Stromal cell of bone marrow (primary cell): ENCODE data around the gene RCSD1.

Source experiments
- DNase-seq: peaks from one replicate; pipeline ENCODE4 v3.0.0-alpha.2; 2012; ENCODE audit warnings: low read depth

The RCSD1 gene

DNA sequence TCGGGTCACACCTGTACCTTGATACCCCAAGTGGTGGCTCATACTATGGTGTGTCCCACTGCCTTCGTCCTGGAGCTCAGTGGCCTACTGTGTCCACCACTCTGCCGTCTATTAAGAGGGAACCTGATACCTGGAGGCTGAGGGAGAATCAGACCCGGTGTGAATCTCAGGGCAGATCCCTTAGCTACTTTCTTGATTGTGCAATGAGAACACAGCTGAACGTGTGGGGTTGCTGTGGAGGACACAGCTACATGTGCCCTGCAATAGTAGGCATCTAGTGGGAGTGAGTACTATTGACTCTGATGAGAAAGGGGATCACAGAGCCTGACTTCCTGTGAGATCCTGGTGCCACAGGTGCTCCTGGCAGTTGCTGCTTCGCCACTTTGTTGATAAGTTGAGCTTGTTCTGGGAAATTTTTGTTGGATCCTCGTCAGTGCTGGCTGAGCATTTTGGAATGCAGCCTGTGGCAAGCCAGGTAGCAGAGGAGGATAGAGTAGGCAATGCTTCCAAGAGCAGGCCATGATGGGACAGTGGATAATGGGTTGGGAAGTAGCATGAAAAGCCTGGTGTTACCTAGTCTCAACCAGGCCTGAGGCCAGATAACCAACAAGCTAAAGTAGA, 63.5 kb downstream of the RCSD1 start:
- DNase-seq = no peak

DNA sequence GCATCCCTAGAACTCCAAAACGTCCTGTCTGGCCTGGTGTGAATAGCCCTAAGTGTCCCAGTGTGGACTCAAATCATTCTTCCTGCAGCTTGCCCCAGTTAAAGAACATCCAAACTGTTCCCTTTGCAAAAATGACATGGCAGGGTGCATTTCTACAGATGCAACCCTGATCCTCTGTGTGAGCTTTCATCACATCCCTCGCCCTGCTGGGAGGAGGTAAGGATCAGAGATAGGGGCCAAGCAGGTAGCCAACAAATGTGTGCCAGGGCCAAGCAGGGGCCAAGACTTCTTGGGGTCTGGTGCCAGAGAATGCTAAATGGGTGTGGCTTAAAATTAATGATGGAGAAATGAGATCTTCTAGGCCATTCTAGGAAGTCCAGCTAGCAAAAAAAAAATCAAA, 64.7 kb downstream of the RCSD1 start:
- no peak for DNase-seq

GRCh38 chr1:167695147-167695546, 65.1 kb downstream of the RCSD1 start:
- DNase-seq = no peak

DNA sequence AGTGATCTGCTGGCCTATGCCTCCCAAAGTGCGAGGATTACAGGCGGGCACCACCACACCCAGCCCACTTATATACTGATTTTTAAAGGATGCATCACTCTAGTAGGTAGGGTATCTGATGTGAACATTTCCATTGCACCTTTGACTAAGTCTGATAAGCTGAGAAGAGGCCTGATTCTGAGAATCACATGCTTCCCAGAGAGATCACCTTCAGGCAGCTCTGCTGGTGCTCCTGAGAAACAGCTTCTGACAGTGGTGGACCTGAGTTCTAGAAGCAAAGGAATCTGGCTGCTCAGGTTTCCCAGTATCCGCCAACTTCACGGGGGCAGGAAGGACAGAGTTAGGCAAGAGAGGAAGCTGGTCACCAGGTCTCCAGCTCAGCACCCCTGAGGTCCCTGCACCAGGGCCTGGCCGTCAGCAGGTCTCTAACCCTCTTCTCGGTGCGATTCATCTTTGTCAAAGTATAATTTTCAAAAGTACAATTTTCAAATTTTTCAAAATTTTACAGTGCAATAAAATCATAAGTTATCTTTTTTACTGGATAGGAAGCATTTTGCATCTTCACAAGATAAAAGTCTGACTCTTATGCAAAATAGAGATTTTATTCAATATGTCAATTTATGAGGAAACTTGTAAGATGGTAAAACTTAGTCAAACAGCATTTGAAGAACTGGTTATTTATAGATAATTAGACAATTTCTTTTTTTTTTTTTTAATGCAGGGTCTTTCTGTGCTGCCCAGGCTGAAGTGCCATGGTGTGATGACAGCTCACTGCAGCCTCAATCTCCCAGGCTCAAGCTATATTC, 65.9 kb downstream of the RCSD1 start:
- DNase-seq = no peak

- DNase-seq = no peak
These were observed 67.7 kb downstream of the RCSD1 start for GRCh38 chr1:167697667-167698141.

DNA sequence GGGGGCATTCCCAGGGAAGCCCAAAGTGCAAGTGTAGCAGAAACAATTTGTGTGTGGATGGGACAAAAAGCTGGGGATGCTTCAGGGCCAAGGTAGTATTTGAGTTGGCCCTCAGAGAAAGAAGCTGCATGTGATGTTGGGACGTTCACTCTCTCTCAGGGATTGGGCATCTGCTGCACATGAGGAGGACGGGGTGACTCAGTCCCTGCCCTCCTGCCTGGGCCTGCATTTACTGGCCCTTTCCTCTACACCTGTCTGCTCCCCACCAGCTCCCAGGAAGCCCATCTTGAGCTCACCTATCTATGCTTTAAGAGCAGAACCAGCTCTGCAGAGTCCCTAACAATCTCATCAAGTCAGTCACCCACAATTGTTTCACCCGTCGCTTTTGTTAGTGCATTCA, 68.3 kb downstream of the RCSD1 start:
- DNase-seq = no peak

DNA sequence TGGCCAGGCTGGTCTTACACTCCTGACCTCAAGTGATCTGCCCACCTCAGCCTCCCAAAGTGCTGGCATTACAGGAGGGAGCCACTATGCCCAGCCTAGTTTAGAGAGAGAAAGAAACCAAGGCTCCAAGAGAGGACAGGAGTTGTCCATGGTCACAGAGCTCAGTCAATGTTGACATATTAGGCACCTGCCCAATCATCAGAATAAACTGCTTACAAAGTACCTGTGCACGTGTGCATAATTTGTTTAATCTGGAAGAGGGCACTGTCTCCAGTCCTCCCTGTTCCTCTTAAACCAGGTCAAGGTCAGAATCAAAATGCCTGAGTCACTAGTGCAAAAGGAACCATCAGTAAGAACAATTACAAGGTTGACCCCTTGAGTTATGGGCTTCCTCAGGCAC, 71.5 kb downstream of the RCSD1 start:
- DNase-seq = no peak

GRCh38 chr1:167703557-167703956, 73.5 kb downstream of the RCSD1 start:
- no peak for DNase-seq

GRCh38 chr1:167704715-167705114, 74.7 kb downstream of the RCSD1 start:
- no peak for DNase-seq

DNA sequence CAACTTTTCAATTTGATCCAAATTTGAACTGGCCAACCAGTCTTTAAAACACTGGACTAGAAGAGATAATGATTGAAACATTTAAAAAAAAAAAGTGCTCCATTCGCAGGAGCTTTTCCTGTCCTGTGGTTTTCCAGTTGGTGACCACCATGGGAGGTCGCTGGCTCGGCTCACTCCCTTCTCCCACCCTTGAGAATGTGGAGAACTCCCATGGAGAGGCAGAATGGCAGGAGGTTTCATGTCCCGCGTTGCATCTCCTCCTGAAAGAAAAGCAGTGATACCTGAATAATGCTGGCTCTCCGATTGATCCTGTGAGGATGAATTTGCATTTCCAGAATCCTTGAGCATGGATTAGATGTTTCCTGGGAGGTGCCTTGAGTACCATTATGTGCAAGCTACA, 75.2 kb downstream of the RCSD1 start:
- no peak for DNase-seq

DNA sequence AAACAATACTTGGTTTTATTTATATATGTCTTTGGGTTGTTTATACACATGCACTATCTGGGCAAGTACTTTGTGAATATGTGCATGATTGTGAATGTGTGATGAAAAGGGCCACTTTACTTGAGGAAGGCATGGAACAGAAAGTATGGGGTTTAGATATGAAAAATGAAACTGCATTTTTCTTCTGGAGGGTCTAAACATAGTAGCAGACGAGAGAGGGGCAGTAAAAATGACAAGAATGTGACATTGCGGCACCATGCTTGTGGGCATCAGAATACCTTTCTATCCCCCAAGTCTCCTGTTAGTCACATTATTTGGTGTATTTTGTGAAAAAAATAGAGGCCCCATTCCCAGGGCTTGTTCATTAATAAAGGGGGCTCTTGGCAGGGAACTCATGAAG, 76.3 kb downstream of the RCSD1 start:
- DNase-seq = no peak

- DNase-seq = no peak
These were observed 77.2 kb downstream of the RCSD1 start for GRCh38 chr1:167706931-167707877.

DNA sequence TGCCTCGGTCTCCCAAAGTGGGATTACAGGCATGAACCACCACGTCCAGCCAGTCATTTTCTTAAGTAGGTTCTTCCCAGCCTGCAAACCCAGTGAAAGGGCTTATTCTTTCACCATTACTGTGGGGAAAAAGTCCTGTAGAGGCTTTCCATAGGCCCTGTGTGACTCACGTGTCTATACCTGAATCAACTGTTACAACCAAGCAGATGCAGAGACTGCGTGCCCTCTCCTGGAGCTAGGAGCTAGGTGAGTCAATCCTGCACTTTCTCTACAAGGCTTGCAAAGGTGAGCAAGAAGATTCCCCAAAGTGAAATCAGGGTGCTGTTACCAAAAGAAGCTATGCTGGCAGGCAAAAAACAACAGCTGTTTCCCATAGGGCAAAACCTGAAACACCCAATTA, 77.9 kb downstream of the RCSD1 start:
- DNase-seq = no peak

DNA sequence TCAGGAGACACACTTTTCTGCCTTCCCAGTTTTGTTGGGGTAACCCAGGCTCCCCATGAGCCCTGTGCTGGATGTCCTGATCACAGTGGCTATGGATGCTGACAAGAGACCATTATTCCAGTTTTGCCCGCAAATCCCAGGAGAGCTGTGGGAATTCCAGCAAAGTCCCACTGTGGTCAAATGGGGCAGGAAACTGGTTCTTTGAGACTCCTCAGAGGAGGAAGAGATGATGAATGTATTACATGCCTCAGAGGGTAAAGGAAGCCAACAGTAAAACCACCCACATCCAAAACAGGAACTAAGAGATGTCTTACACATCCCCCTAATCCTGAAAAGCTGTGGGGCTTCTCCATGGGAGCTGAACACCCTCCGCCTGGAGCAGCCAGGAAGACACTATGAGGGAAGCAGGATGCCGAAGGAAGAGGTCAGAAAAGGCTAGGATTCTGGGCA, 78.9 kb downstream of the RCSD1 start:
- DNase-seq = no peak

- no peak for DNase-seq
These were observed 80.8 kb downstream of the RCSD1 start for GRCh38 chr1:167710836-167711235.

DNA sequence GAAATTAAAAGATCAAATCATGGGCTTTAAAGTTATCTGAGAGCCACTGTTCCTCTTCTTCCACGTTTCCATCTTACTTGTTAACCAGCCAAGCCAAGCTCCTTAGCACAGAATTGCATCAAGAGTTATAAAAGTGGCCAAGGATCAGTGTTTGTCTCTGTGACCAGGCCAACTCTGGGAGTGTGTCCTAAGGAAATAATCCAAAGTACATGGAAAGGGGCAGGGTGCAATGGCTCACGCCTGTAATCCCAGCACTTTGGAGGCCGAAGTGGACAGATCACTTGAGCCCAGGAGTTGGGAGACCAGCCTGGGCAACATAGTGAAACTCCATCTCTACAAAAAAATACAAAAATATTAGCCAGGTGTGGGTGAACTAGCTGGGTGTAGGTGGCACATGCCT, 81.8 kb downstream of the RCSD1 start:
- DNase-seq = no peak

DNA sequence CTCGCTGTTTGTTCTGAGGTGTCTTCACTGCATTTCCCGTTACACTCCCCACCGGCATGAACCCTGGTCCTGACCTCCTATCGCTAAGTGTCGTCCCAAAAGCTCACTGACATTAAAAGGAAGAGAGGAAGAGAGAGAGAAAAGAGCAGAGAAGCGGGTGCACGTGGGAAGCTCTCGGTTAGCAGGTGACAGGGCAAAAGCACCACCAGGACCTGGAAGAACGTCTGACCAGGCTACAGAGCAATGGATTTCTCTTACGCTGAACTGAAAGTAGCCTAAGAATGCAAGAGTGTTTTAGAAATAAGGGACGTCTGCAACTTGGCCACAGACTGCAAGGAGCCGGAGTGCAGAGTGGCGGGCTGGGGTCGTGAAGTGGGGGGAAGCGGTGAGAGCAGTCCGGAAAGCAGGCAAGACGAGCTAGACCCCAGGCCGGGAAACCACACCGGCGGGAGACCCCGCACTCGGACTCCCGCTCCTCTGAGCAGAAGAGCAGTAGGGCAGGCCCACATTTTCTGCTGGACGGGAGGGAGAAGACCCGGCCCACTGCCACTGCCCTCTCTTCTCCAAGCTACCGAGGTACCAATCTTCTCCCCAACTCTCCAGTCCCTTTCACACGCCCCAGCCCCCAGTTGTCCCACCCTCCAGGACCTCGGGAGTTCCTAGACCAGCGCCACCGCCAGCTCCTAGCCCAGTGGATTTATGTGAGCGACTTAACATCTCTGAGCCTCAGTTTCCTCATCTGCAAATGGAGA, 83.5 kb downstream of the RCSD1 start:
- no peak for DNase-seq

DNA sequence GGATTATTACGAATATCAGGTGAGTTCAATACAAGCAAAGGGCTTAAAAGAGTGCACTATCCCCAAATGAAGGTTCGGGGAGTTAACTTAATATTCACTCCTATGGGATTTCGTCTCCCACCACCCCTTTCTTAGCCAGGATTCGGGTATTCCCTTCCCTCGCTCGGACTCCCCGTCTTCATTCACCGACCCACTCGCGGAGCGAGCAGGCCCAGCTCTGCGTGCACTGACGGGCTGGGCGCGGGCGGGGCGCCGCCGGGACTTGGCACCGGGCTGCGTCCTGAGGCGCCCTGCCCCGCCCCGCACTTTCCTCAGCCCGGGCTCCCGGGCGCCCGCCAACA, 84.0 kb downstream of the RCSD1 start:
- peak; percentile 51 for DNase-seq

DNA sequence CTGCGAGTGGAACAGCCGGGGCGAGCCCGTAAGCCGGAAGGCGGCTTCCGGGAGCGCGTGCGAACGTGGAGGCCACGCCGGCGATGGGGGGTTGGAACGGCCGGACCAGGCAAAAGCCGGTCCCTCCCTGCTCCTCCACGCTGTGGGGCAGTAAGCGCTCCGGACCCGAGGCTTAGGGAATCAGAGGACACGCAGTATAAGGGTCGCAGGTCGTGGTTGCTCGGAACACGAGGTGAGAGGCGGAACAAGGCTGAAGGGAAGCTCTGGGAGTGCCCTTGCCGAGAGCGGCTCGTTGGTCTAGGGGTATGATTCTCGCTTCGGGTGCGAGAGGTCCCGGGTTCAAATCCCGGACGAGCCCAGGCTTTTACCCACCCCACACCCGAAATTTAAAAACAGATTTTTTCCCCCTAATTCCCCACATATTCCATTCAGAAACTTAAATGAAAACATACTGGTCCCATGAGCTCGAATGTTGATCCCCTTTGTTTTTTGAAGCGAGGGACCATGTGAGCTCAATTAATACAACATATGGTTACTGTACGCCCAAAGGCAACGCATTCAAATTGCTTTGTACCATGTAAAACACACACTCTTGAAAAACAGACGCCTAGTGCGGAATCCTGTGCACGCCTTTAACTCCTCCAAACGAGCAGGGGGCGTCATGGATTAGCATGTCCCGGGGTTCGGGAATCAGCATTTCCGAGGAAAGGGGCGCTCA, 84.6 kb downstream of the RCSD1 start:
- DNase-seq = peak; percentile 45

- DNase-seq = peak; percentile 67
These were observed 85.3 kb downstream of the RCSD1 start for GRCh38 chr1:167715157-167715999.

DNA sequence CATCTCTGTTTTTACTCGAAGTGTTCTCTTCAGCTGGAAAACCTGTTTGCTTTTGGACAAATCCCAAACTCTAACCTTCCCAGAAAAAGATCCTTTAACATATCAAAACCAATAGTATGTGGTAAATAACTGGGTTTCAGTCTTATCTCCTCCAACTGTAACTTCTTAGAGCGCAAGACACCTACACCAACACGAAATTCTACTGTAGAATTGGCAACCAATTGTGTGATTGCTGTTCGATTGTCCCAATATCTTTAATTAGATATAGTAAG, 85.9 kb downstream of the RCSD1 start:
- no peak for DNase-seq
